ENCODE measurements around the gene IRF9.

IRF9 gene

DNA sequence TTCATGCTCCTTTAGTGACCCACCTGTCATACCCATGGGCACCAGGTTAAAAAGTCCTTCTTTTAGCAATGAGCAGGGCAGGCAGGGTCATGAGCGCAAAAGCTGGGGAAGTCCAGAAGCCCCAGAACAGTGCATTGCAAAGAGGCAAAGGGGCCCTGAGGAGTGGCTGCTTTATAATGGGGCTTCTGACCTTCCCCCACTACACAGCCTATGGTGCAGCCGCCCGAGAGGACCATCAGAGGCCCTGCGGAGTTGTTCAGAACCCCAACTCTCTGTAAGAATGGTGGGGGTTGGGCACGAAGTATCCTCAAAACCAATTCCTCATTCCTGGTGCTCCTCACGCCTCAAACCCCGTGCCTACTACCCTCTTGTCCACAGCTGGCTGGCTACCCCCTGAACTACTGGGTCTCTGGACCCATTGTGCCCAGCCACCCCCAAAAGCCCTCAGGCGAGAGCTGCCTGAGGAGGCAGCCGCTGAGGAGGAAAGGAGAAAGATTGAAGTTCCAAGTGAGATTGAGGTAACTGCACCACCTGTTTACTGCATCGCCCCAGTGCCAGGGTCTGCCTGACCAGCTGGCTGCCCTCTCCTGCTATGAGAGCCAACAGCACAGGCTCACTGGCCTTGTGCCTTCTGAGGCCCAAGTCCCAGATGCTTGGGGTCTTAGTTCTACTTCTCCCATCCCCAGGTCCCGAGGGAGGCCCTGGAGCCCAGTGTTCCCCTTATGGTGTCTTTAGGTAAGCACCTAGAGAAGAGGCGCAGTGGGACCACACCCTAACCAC, 17.5 kb downstream of the IRF9 start:
- no peak for DNase-seq

GRCh38 chr14:24179294-24179960, 18.4 kb downstream of the IRF9 start:
- DNase-seq: no peak

DNA sequence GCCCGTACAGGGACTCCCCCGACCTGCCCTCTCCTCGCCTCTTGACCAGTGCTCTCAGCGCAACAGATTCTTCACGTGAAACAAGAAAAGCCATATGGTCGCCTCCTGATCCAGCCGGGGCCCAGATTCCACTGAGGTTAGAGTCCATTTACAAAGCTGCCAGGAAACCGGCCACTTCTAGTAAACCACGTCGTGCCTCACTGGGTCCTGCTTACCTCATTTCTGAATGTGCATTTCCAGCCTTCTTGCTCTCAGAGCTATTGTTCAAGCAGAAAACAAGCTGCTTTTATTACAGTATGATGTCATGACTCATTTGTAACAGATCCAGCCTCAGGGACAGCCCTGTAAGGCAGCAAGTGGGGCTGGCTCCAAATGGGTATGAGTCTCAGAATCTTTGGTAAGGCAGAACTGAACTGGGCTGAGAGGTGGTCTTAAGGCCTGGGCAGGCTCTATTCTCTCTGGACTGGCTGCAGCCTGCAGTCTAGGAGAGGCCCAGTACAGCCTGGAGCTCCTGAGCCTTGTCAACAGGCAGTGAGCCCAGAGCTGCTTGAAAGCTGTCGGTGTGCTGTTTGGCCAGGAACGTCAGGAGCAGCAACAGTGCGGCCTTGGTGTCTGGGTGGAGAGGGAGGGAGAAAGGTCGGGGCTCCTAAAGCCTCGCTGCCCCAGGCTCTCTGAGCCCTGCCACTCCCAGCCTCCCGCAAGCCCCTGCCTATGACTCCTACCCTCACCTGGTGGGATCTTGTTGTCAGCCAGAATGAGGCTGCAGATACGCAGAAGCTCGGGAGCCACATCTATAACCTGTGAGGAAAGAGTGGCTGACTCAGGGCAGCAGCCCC, 19.1 kb downstream of the IRF9 start:
- DNase-seq: no peak

DNA sequence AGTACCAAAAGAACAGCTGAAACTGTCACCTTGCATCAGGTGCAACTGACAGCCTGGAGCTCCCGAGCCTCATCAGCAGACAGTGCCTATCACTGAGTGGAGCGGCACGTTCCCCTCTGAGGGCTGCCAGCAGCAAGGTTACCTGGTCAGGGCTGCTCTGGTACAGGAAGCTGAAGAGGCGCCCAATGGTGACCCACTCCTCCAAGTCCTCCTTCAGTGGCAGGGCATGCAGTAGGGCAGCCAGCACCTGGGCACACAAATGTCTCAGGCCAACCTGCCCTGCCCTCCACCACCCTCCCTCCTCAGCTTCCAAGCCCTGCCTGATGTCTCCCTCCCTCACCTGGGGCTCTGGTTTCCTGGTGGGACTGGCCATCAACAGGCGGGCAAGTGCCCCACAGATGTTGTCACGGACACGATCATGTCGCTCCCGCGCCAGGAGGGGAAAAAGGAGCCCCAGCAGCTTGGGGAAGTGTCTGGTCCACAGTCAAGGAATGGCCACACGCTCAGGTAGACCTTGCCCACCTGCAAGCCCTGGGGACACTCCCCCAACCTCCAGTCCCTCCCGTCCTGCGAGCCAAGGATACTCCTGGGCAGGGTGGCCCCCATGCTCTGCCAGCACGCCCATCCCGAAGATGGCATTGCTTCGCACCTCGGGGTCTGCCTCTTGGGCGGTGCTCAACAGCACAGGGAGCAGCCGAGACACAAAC, 20.5 kb downstream of the IRF9 start:
- peak; percentile 0 for DNase-seq

DNA sequence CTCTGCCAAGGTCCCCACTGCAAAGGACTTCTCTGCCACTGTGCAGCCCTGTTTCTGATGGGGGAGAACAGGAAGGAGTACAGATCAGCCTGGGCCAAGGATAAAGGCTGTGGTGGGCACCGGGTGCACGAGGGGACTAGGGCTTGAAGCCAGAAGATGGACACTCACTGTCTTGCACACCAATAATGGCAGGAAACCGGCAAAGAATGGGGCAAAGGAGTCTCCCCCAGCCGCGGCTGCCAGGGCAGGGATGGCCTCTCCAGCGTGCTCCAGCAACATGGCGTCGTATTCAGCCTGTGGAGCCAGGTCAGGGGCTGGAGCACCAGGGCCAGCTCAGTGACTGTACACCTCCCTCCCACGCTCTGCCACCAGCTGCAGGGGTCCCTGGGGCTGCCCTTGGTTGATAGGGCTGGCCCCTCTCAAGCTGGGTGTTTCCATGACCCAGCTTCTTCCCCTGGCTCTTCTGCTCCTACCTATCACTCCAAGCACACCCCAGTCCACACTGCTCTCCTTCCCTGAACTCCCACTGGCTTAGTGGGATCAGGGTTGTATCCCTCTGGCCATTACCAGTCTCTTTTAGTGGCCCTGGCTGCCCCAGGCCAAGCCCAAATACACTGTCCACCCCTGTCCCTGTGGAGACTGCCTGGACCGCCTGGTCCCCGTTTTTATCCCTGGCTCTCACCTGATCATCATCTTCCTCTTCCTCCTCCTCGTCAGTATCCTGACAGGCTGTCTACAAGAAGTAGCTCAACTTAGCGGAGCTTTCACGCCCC, 21.2 kb downstream of the IRF9 start:
- DNase-seq: no peak

- DNase-seq: no peak
Observed at GRCh38 chr14:24183014-24183481, 22.0 kb downstream of the IRF9 start.

DNA sequence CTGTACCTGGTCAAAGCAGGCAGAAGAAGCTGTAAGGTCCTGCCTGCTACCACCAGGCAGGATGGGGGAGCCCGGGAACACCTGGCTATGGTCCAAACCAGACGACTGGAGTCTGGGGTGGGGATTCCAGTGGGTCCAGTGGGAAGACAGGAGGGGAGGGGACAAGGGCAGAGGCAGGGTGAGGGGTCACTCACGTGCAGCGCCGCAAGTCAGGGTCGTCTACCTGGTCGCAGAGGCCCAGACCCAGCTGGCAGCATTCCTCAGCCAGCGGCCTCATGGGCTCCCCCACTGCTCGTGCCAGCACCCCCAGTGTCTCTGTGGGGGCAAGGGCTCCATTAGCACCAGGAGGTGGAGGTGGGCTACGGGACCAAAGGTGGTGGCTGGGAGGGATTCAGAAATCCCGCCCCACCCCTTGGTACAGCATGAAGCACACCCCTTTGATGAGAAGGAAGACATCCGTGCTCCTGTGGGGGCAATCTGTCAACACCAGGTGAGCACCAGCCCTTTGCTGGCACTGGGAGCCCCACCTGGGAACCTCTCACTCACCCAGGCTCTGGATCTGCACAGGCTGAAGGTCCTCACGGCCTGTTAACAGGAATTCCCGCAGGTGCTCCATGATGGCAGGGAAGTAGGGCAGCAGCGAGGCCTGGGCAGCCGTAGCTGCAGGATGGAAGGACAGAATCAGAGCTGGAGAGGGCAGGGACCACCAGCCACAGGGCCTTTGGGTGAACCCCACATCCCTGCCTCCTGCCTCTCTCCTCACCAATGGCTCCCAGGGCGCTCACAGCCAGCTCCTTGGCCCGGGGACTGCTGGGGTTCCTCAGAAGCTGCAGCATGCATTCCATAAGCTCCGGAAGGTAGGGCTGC, 23.3 kb downstream of the IRF9 start:
- DNase-seq: no peak

GRCh38 chr14:24185026-24185425, 24.0 kb downstream of the IRF9 start:
- no peak for DNase-seq

- DNase-seq: no peak
Observed at GRCh38 chr14:24185741-24186140, 24.7 kb downstream of the IRF9 start.

DNA sequence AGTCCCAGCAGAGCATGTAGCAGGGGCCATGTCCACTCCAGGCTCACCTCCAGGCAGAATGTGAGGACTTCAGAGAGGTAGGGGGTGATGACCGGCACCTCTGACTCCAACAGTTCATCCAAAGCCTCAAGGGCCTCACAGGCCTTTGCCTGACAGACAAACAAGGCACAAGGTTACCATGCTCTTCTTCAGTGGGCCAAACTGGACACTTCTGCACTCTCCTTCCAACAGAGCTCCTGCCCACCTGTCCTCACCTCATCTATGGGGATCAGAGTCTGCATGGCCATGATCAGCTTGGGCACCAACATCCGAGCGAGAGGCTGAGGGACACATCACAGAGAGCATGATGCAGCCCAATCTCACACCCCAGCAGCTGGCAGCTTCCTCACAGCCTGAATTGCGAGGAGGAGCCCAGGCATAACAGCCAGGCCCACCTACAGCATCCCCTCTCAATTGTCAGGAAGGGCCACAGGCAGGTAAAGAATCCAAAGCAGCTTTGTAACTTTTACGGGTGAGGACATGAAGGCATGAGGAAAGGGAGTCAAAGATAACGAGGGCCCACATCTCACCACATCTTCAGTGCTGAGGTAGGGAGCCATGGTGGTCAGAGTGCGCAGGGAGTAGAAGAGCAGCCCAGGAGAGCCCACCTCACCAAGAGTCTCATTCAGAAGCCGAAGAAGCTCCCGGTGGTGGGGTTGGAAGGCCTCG, 25.9 kb downstream of the IRF9 start:
- no peak for DNase-seq

- DNase-seq: no peak
Observed at GRCh38 chr14:24187539-24187915, 26.5 kb downstream of the IRF9 start.

DNA sequence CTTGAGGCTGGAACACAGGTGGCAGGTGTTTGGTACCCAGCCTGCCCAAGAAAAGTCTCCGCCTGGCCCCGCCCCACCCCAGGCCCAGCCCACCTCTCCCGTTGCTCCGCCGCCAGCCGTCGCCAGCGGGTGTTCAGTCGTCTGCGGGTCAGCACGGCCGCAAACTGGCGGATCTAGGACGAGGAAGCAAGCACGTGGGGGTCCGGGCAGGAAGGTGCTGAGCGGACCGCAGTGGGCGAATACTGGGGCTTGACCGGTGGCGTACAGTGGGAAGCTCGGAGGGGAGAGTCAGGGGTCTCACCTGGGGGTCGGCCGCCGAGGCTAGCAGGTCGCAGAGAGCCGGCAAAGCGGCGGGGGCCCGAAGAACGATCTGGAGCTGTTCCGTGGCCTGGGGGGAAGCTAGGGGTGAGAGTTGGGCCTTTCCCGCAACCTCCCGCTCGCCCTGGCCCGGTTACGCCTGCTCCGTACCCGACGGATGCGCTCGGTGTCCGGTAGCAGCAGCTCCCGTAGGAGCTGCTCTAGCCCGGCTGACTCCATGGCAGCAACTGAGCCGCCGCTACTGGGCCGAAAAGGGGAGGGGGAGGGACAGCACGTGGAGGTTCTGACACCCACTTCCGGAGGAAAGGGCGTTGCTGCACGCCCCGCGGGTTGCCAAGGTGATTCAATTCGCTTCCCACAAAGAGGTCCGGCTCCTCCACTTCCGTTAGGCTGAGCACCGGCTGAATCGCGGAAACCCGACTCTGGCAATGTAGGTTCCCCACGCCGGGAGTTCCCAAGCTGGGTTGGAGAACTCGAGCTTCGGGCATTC, 27.4 kb downstream of the IRF9 start, which contains the start of gene IPO4:
IPO4 (minus strand) TSS at position 566 of the 808 bp plus-strand sequence; CDS start at position 537, 29 bp downstream.
- peak; percentile 99 for DNase-seq

GRCh38 chr14:24189059-24189375, 28.0 kb downstream of the IRF9 start:
- DNase-seq: no peak

DNA sequence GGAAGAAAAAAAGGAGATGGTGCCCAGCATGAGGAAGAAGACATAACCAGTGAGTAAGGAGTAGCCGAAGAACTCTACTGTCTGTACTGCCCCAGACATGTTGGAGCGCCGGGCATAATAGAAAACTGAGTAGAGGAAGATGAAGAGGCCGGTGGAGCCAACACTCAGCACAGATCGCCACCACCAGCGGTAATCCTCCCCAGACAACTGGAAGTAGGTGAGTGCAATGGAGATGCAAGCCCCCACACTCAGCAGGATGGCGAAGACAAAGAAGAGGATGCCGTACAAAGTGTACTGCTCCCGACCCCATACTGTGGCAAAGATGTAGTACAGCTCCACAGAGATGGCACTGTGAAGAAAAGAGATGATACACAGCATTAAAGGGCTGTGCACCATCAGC, 28.4 kb downstream of the IRF9 start:
- no peak for DNase-seq

DNA sequence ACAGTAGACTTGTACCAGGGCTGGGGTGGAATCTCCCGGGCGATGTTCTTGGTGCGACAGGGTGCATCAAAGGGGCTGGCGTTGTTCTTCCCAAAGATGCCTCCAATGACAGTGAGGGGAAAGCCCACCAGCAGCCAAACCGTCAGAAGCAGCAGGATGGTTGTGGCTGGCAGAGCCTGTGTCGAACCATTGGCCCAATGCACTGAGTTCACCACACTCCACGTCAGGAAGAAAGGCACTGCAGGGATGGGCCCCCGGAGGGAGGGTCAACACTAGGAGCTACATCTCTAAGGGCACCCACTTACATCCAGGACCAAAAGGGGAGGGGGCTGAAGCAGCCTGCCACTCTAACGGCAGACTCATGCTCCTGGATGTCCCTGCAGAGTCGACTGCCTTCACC, 29.4 kb downstream of the IRF9 start:
- no peak for DNase-seq

GRCh38 chr14:24192933-24193332, 31.9 kb downstream of the IRF9 start:
- DNase-seq: no peak

DNA sequence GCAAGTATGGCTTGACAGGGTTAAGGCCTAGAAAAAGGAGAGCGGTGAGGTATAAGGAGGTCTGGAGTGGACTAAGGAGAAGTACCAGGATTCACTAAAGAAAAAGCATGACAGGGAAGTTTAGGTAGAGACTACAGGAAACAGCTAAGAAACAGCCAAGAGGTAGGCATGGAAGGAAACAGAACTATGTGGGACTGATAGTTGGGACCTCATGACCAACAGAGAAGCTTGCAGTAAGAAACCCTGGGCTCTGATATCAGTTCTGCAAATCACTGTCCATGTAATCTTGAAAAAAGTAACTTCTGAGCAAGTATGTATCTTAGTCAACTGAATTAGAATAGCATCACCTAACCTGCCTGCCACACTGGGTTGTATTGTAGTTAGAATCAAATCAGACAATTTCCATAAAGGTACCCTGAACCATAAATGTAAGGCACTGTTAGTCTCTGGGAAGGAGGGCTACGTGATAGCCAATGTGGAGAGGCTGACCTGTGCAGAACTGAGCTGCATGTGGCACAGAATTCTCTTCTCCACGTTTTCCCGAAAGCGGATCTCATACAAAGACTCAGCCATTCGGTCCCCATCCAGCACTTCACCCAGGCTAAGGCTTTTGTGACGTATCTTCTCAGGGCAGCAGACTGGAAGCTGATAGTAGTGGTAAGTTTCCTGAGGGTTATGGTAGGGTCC, 33.3 kb downstream of the IRF9 start:
- DNase-seq: no peak

DNA sequence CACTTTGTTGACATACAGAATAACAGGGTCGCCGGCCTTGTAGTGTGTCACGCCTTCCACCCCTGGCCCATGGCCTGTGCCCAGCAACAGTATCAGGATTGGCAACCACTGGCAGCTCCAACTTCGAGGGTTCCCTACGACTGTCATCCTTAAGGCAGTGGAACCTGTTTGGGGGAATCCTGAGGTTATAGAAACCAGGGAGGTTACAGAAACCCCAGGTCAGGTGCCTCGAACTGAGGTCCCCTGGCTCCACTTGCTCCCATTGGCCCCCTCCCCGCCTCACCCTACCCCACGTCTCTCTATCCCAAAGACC, 33.8 kb downstream of the IRF9 start:
- DNase-seq: peak; percentile 17
